OCI-LY3 (cell line): Measurements from ENCODE around the gene NLE1.

Experiments
- H2AFZ ChIP-seq: fragments of 200-600, 300-600 bp; shearing (Covaris generic); 2 replicates; pipeline ENCODE4 v1.6.0; 2014; ENCODE audit warnings: antibody characterized with exemption, low read depth, low read length
- H3K27ac ChIP-seq: fragments of 200-600, 300-600 bp; sonication (generic); 2 replicates; pipeline ENCODE4 v1.5.1; 2014; ENCODE audit warnings: mild to moderate bottlenecking, low read length, moderate library complexity, mixed read lengths
- H3K27me3 ChIP-seq: fragments of 200-600, 300-600 bp; sonication (generic); 2 replicates; pipeline ENCODE4 v1.6.1; 2014; ENCODE audit warnings: low read depth, low read length, mixed read lengths
- H3K36me3 ChIP-seq: fragments of 200-600, 300-600 bp; sonication (generic); replicated peaks from 2 replicates; pipeline ENCODE3; 2014; ENCODE audit warnings: low read depth, low read length, mixed read lengths
- H3K4me1 ChIP-seq: fragments of 300-600, 200-600 bp; sonication (generic); 2 replicates; pipeline ENCODE4 v1.6.1; 2014; ENCODE audit warnings: low read length, mixed read lengths
- H3K4me2 ChIP-seq: fragments of 200-600, 300-600 bp; sonication (generic); 2 replicates; pipeline ENCODE4 v1.6.1; 2014; ENCODE audit warnings: low read length, mixed read lengths
- H3K4me3 ChIP-seq: fragments of 300-600, 200-600 bp; sonication (generic); 2 replicates; pipeline ENCODE4 v1.5.1; 2014; ENCODE audit warnings: antibody characterized with exemption, mild to moderate bottlenecking, low read length, moderate library complexity
- H3K79me2 ChIP-seq: fragments of 300-600, 200-600 bp; shearing (Covaris generic); 2 replicates; pipeline ENCODE4 v1.6.1; 2014; ENCODE audit warnings: mild to moderate bottlenecking, low read length, mixed read lengths
- H3K9ac ChIP-seq: fragments of 300-600, 200-600 bp; shearing (Covaris generic); 2 replicates; pipeline ENCODE4 v1.6.0; 2014; ENCODE audit warnings: mild to moderate bottlenecking, low read length, moderate library complexity
- H3K9me3 ChIP-seq: fragments of 200-600, 300-600 bp; shearing (Covaris generic); 2 replicates; pipeline ENCODE4 v1.6.1; 2014; ENCODE audit warnings: low read length, mixed read lengths; ENCODE audit not compliant: insufficient read depth
- H4K20me1 ChIP-seq: fragments of 200-600, 300-600 bp; sonication (generic); 2 replicates; pipeline ENCODE4 v1.6.1; 2016; ENCODE audit warnings: low read length, mixed read lengths; ENCODE audit not compliant: insufficient read depth
- CTCF ChIP-seq: fragments of 200-600, 300-600 bp; sonication (generic); IDR thresholded peaks from 2 replicates; pipeline ENCODE4 v1.5.1; 2014; ENCODE audit warnings: antibody characterized with exemption, low read length, low read depth
- EZH2phosphoT487 ChIP-seq: fragments of 200-600 bp; shearing (Covaris generic); IDR thresholded peaks from 2 replicates; pipeline ENCODE4 v1.6.1; 2018; ENCODE audit warnings: antibody characterized with exemption, mixed run types, low read depth

Gene NLE1

GRCh38 chr17:35149941-35150340, 7.8 kb upstream of the NLE1 start:
- no peaks in the 10 kb centered on the region for H3K79me2 ChIP-seq
- H3K36me3 ChIP-seq: no peaks in the 10 kb centered on the region
- no peak for TF ChIP-seq CTCF
- TF ChIP-seq EZH2phosphoT487: no peak
- H3K27ac ChIP-seq: no peak overlapping the region
- H3K27me3 ChIP-seq: no peaks in the 10 kb centered on the region; the same call in 1 of the 2 replicates
- no peak overlapping the region for H3K9ac ChIP-seq
- no peaks in the 10 kb centered on the region for H3K4me1 ChIP-seq
- H3K9me3 ChIP-seq: no peaks in the 10 kb centered on the region
- no peak overlapping the region for H3K4me3 ChIP-seq
- no peaks in the 10 kb centered on the region for H4K20me1 ChIP-seq
- H2AFZ ChIP-seq: no peak overlapping the region
- no peak overlapping the region for H3K4me2 ChIP-seq

DNA sequence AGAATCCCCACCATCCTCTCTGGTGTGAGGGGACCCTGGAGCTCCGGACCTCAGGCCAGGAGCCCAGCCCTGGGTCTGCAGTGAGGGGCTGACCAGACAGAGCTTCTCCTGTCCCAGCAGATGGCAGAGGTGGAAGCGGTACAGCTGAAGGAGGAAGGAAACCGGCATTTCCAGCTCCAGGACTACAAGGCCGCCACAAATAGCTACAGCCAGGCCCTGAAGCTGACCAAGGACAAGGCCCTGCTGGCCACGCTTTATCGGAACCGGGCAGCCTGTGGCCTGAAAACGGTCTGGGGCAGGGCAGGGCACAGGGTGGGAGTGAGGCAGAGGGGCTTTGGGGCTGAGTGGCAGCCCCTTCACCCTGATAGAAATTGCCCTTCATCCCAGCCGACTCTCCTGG, 6.0 kb upstream of the NLE1 start:
- Histone ChIP-seq H3K79me2 (no peaks in the 10 kb centered on the region), H3K4me3 (no peak overlapping the region), H2AFZ (no peak overlapping the region), H3K27me3 (no peaks in the 10 kb centered on the region; the same call in 1 of the 2 replicates), H4K20me1 (no peaks in the 10 kb centered on the region), H3K36me3 (no peaks in the 10 kb centered on the region), H3K4me1 (no peaks in the 10 kb centered on the region), H3K4me2 (no peak overlapping the region), H3K9ac (no peak overlapping the region), H3K9me3 (no peaks in the 10 kb centered on the region), H3K27ac (no peak overlapping the region)
- TF ChIP-seq EZH2phosphoT487: no peak
- TF ChIP-seq CTCF: no peak

DNA sequence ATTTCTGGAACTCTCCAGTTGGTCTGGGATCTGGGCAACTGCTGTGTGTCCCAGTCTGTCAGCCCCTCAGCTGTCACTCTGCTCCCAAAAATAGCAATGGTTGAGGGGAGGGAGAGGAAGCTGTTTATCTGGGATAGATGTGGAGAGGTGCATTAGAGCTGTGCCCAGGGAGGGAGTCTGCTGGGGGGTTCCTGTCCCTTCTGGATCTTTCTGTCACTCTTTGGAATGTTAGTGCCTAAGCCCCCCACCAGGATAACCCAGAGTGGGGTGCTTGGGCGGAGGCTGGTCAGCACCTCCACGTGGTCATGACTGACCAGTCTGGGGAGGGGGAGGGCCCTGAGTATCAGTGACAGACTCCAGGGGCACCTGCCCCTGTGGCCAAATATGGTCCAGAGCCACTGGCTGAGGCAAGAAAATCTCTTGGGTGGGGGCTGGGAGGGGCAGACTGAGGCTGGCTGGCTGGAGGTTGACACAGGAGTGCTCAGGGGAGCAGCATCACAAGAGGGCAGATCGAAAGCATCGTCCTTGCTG, 5.3 kb upstream of the NLE1 start, which contains the start of gene UNC45B:
Gene UNC45B (plus strand): TSS at position 443 of the 531 bp plus-strand sequence. CDS start 447 bp downstream, outside the sequence.
- no peak within 1 kb of the TSS for H3K4me3 ChIP-seq
- no peaks in the 10 kb centered on the region for H3K36me3 ChIP-seq
- no peak within 1 kb of the TSS for H2AFZ ChIP-seq
- H3K79me2 ChIP-seq: no peaks in the 10 kb centered on the region; the same call in 1 of the 2 replicates
- no peak within 1 kb of the TSS for H3K9ac ChIP-seq
- no peaks in the 10 kb centered on the region for H4K20me1 ChIP-seq
- no peak within 1 kb of the TSS for H3K27ac ChIP-seq
- no peak within 1 kb of the TSS for H3K4me2 ChIP-seq
- H3K27me3 ChIP-seq: no peaks in the 10 kb centered on the region
- peaks cover 2% of the 10 kb centered on the region; the same call in 1 of the 2 replicates for H3K4me1 ChIP-seq
- TF ChIP-seq CTCF: no peak
- no peak for TF ChIP-seq EZH2phosphoT487
- H3K9me3 ChIP-seq: no peaks in the 10 kb centered on the region

- H3K9ac ChIP-seq: no peak overlapping the region
- TF ChIP-seq EZH2phosphoT487 (no peak), CTCF (no peak)
- peaks cover 3% of the 10 kb centered on the region; the same call in 1 of the 2 replicates for H3K4me1 ChIP-seq
- no peak overlapping the region for H3K27ac ChIP-seq
- H3K36me3 ChIP-seq: no peaks in the 10 kb centered on the region
- H3K4me2 ChIP-seq: no peak overlapping the region
- H2AFZ ChIP-seq: no peak overlapping the region
- H3K79me2 ChIP-seq: peaks cover 9% of the 10 kb centered on the region
- H3K27me3 ChIP-seq: no peaks in the 10 kb centered on the region
- no peak overlapping the region for H3K4me3 ChIP-seq
- no peaks in the 10 kb centered on the region for H4K20me1 ChIP-seq
- H3K9me3 ChIP-seq: no peaks in the 10 kb centered on the region
Observed at GRCh38 chr17:35146214-35146833, 4.2 kb upstream of the NLE1 start.
